WTC11 (cell line): Measurements from ENCODE around the gene KIDINS220. TPM values are rescaled to one million over a fixed set of nuclear protein-coding genes. Genes with fewer than 3 reads are reported as not detected.

Experiments
- ATAC-seq: fragments of 200-7000 bp; cut with Tn5 transposase; 2 replicates; pipeline ENCODE4 v1.10.0; 2021; ENCODE audit warnings: mild to moderate bottlenecking, moderate library complexity
- CTCF ChIA-PET: fragments of 300-600 bp; sonication (Branson Sonifier 250); formaldehyde crosslinking; loops from one replicate; lab custom pipeline; 2021; ENCODE audit warnings: antibody characterized with exemption; lab: Charles Lee
- POLR2A ChIA-PET: fragments of 350-600 bp; sonication (Branson Sonifier 250); formaldehyde crosslinking; loops from one replicate; lab custom pipeline; 2021; ENCODE audit warnings: antibody characterized with exemption; lab: Charles Lee
- DNase-seq: peaks from one replicate; pipeline ENCODE4 v3.0.0; 2021; ENCODE audit warnings: low spot score
- H3K27ac Mint-ChIP-seq: 2 replicates; pipeline ENCODE4 v1.8.0; 2021; ENCODE audit warnings: mixed read lengths
- H3K27me3 Mint-ChIP-seq: 2 replicates; pipeline ENCODE4 v1.8.0; 2021; ENCODE audit warnings: low read depth, mild to moderate bottlenecking, moderate library complexity, mixed read lengths
- H3K36me3 Mint-ChIP-seq: 2 replicates; pipeline ENCODE4 v1.8.0; 2021; ENCODE audit warnings: mixed read lengths
- H3K4me1 Mint-ChIP-seq: 2 replicates; pipeline ENCODE4 v1.8.0; 2022; ENCODE audit warnings: mixed read lengths
- H3K4me3 Mint-ChIP-seq: 2 replicates; pipeline ENCODE4 v1.8.0; 2021; ENCODE audit warnings: mild to moderate bottlenecking, moderate library complexity, mixed read lengths
- H3K9me3 Mint-ChIP-seq: 2 replicates; pipeline ENCODE4 v1.8.0; 2021; ENCODE audit warnings: mixed read lengths
- ATF2 ChIP-seq: sonication (generic); formaldehyde crosslinking; IDR thresholded peaks from 2 replicates; pipeline ENCODE4 v1.8.1; 2022; ENCODE audit warnings: low read depth, missing genetic modification reagents, borderline replicate concordance
- ATF3 ChIP-seq: sonication (generic); formaldehyde crosslinking; conservative IDR thresholded peaks from 2 replicates; pipeline ENCODE4 v1.8.1; 2022; ENCODE audit warnings: mild to moderate bottlenecking, missing genetic modification reagents
- E2F1 ChIP-seq: sonication (generic); formaldehyde crosslinking; IDR thresholded peaks from 2 replicates; pipeline ENCODE4 v1.8.0; 2022; ENCODE audit warnings: mild to moderate bottlenecking, missing genetic modification reagents
- ETV6 ChIP-seq: sonication (generic); formaldehyde crosslinking; IDR thresholded peaks from 2 replicates; pipeline ENCODE4 v1.8.1; 2022; ENCODE audit warnings: mild to moderate bottlenecking, missing genetic modification reagents
- FOXJ3 ChIP-seq: sonication (generic); formaldehyde crosslinking; IDR thresholded peaks from 2 replicates; pipeline ENCODE4 v1.9.0; 2021; ENCODE audit warnings: missing genetic modification reagents, mild to moderate bottlenecking, borderline replicate concordance
- IRF1 ChIP-seq: sonication (generic); formaldehyde crosslinking; IDR thresholded peaks from 2 replicates; pipeline ENCODE4 v1.8.0; 2023; ENCODE audit warnings: missing genetic modification reagents
- NFATC4 ChIP-seq: fragments of 250-450 bp; sonication (Bioruptor Pico); IDR thresholded peaks from 2 replicates; pipeline ENCODE4 v1.9.0; 2021; ENCODE audit warnings: mild to moderate bottlenecking
- NFE2L1 ChIP-seq: sonication (generic); formaldehyde crosslinking; IDR thresholded peaks from 2 replicates; pipeline ENCODE4 v1.8.1; 2023; ENCODE audit warnings: missing genetic modification reagents
- NFYB ChIP-seq: sonication (generic); formaldehyde crosslinking; conservative IDR thresholded peaks from 2 replicates; pipeline ENCODE4 v1.8.0; 2022; ENCODE audit warnings: low read depth, missing genetic modification reagents
- PREB ChIP-seq: sonication (generic); formaldehyde crosslinking; IDR thresholded peaks from 2 replicates; pipeline ENCODE4 v1.8.1; 2022; ENCODE audit warnings: mild to moderate bottlenecking, missing genetic modification reagents, moderate library complexity, borderline replicate concordance
- PRRX2 ChIP-seq: fragments of 250-450 bp; sonication (Bioruptor Pico); IDR thresholded peaks from 2 replicates; pipeline ENCODE4 v1.8.0; 2021; ENCODE audit warnings: mild to moderate bottlenecking
- TCF7 ChIP-seq: sonication (generic); formaldehyde crosslinking; IDR thresholded peaks from 2 replicates; pipeline ENCODE4 v1.8.0; 2022; ENCODE audit warnings: mild to moderate bottlenecking, low read depth, missing genetic modification reagents, moderate library complexity
- TP53 ChIP-seq: sonication (generic); formaldehyde crosslinking; IDR thresholded peaks from 2 replicates; pipeline ENCODE4 v1.8.1; 2023; ENCODE audit warnings: mild to moderate bottlenecking, missing genetic modification reagents
- ZNF232 ChIP-seq: sonication (generic); formaldehyde crosslinking; IDR thresholded peaks from 2 replicates; pipeline ENCODE4 v1.8.0; 2022; ENCODE audit warnings: mild to moderate bottlenecking, missing genetic modification reagents
- ZNF317 ChIP-seq: sonication (generic); formaldehyde crosslinking; IDR thresholded peaks from 2 replicates; pipeline ENCODE4 v1.8.1; 2023; ENCODE audit warnings: low read depth, mild to moderate bottlenecking, moderate library complexity, missing genetic modification reagents, borderline replicate concordance
- ZNF396 ChIP-seq: fragments of 250-450 bp; sonication (Bioruptor Pico); IDR thresholded peaks from 2 replicates; pipeline ENCODE4 v1.8.0; 2021; ENCODE audit warnings: mild to moderate bottlenecking, moderate library complexity, borderline replicate concordance
- total RNA-seq: library from RNA; stranded (reverse); gene quantifications from 3 replicates; pipeline ENCODE4 v1.2.3, GENCODE V29; 2021

Gene KIDINS220
- total RNA-seq, 1 experiment from 2014 or later = 23.9 TPM

GRCh38 chr2:8761529-8762164 is 75.8 kb downstream of the KIDINS220 start:
- no peak for ATAC-seq
- ChIA-PET POLR2A (no interaction called here), CTCF (interaction anchor here (0.7 to 1.4 kb wide), 2 partner anchors 17 to 69 kb away, joined by 3 to 8 read pairs; no protein-coding TSS in a partner anchor)
- peaks cover 4% of the 10 kb centered on the region for H3K9me3 Mint-ChIP-seq
- peaks cover 9% of the 10 kb centered on the region for H3K36me3 Mint-ChIP-seq
- TF ChIP-seq E2F1 (CRISPR knock-in tag) = no peak
- DNase-seq = no peak
- H3K4me1 Mint-ChIP-seq = no peaks in the 10 kb centered on the region
- H3K27ac Mint-ChIP-seq = no peak overlapping the region
- no peaks in the 10 kb centered on the region for H3K27me3 Mint-ChIP-seq
- no peak overlapping the region for H3K4me3 Mint-ChIP-seq

- CTCF ChIA-PET = no interaction called here
- no peaks in the 10 kb centered on the region for H3K4me1 Mint-ChIP-seq
- DNase-seq = no peak
- H3K27ac Mint-ChIP-seq = no peak overlapping the region
- peaks cover 22% of the 10 kb centered on the region for H3K36me3 Mint-ChIP-seq
- TF ChIP-seq TP53 (CRISPR knock-in tag) = no peak
- TF ChIP-seq, all 79 proteins: peak for 0
- Mint-ChIP-seq H3K4me3 (no peak overlapping the region), H3K27me3 (no peaks in the 10 kb centered on the region), H3K9me3 (peaks cover 22% of the 10 kb centered on the region)
- ATAC-seq = no peak
- POLR2A ChIA-PET = no interaction called here
Measured at GRCh38 chr2:8756716-8757115, 80.7 kb downstream of the KIDINS220 start.

GRCh38 chr2:8756230-8756629 is 81.2 kb downstream of the KIDINS220 start:
- ATAC-seq (no peak), DNase-seq (no peak)
- H3K4me1 Mint-ChIP-seq = no peaks in the 10 kb centered on the region
- H3K4me3 Mint-ChIP-seq = no peak overlapping the region
- POLR2A ChIA-PET = no interaction called here
- no peaks in the 10 kb centered on the region for H3K27me3 Mint-ChIP-seq
- TF ChIP-seq NFATC4 (no peak), ZNF317 (CRISPR knock-in tag) (no peak), ETV6 (CRISPR knock-in tag) (no peak), NFE2L1 (CRISPR knock-in tag) (no peak), ATF3 (CRISPR knock-in tag) (no peak), ZNF396 (CRISPR knock-in tag) (no peak), NFYB (CRISPR knock-in tag) (no peak), TCF7 (CRISPR knock-in tag) (no peak), PREB (CRISPR knock-in tag) (no peak), ATF2 (CRISPR knock-in tag) (no peak), FOXJ3 (CRISPR knock-in tag) (no peak), IRF1 (CRISPR knock-in tag) (no peak), PRRX2 (no peak), ZNF232 (CRISPR knock-in tag) (no peak), E2F1 (CRISPR knock-in tag) (no peak)
- H3K36me3 Mint-ChIP-seq = peaks cover 22% of the 10 kb centered on the region
- no peak overlapping the region for H3K27ac Mint-ChIP-seq
- CTCF ChIA-PET = no interaction called here
- peaks cover 22% of the 10 kb centered on the region for H3K9me3 Mint-ChIP-seq
